DOHH2 (cell line): ENCODE data around the gene ZMYND8.

Experiments
- H3F3A ChIP-seq: fragments of 200-600 bp; sonication (generic), shearing (Covaris generic); 2 replicates; pipeline ENCODE4 v1.6.0; 2016; ENCODE audit warnings: antibody characterized with exemption, mild to moderate bottlenecking; ENCODE audit not compliant: control insufficient read depth, insufficient read depth
- H3K27ac ChIP-seq: fragments of 200-600 bp; sonication (generic); 2 replicates; pipeline ENCODE4 v1.5.1; 2014; ENCODE audit warnings: low read depth, mild to moderate bottlenecking, low read length, moderate library complexity
- H3K27me3 ChIP-seq: fragments of 200-600 bp; sonication (generic); 2 replicates; pipeline ENCODE4 v1.6.1; 2014; ENCODE audit warnings: mild to moderate bottlenecking, low read length, mixed read lengths; ENCODE audit not compliant: control insufficient read depth
- H3K36me3 ChIP-seq: fragments of 200-600 bp; sonication (generic); 2 replicates; pipeline ENCODE4 v1.6.1; 2014; ENCODE audit warnings: mild to moderate bottlenecking, low read length, moderate library complexity, mixed read lengths; ENCODE audit not compliant: control insufficient read depth
- H3K4me1 ChIP-seq: fragments of 200-600 bp; sonication (generic); 2 replicates; pipeline ENCODE4 v1.6.1; 2014; ENCODE audit warnings: mild to moderate bottlenecking, low read length, mixed read lengths; ENCODE audit not compliant: control insufficient read depth
- H3K4me2 ChIP-seq: fragments of 200-600 bp; sonication (generic); 2 replicates; pipeline ENCODE4 v1.6.0; 2014; ENCODE audit warnings: mild to moderate bottlenecking, low read length, moderate library complexity
- H3K4me3 ChIP-seq: fragments of 200-600 bp; sonication (generic); 2 replicates; pipeline ENCODE4 v1.5.1; 2014; ENCODE audit warnings: mild to moderate bottlenecking, low read length, mixed read lengths
- H3K79me2 ChIP-seq: fragments of 200-600 bp; sonication (generic); 2 replicates; pipeline ENCODE4 v1.6.1; 2014; ENCODE audit warnings: mild to moderate bottlenecking, low read length, mixed read lengths; ENCODE audit not compliant: control insufficient read depth
- H3K9me2 ChIP-seq: fragments of 200-600 bp; sonication (generic); replicated peaks from 2 replicates; pipeline ENCODE4 v1.6.1; 2014; ENCODE audit warnings: mild to moderate bottlenecking, low read length, mixed read lengths; ENCODE audit not compliant: control insufficient read depth
- H3K9me3 ChIP-seq: fragments of 200-600 bp; sonication (generic); 2 replicates; pipeline ENCODE4 v1.6.1; 2014; ENCODE audit warnings: antibody characterized with exemption, low read length, mixed read lengths; ENCODE audit not compliant: control insufficient read depth, insufficient read depth
- H4K20me1 ChIP-seq: fragments of 200-600 bp; sonication (generic); 2 replicates; pipeline ENCODE4 v1.6.0; 2014; ENCODE audit warnings: low read depth, mild to moderate bottlenecking, antibody characterized with exemption, low read length, moderate library complexity; ENCODE audit not compliant: control insufficient read depth, insufficient read depth
- CTCF ChIP-seq: fragments of 200-600 bp; sonication (generic); IDR thresholded peaks from one replicate; pipeline ENCODE4 v1.5.1; 2014; ENCODE audit warnings: antibody characterized with exemption, mild to moderate bottlenecking, low read depth, low read length; ENCODE audit not compliant: poor library complexity, severe bottlenecking
- EZH2phosphoT487 ChIP-seq: fragments of 200-600 bp; sonication (generic); IDR thresholded peaks from 2 replicates; pipeline ENCODE4 v1.6.1; 2017; ENCODE audit warnings: borderline replicate concordance, mild to moderate bottlenecking, antibody characterized with exemption, low read length, moderate library complexity, mixed read lengths

Gene ZMYND8

GRCh38 chr20:47275548-47275947, 81.0 kb downstream of the ZMYND8 start:
- no peak overlapping the region for H3K4me3 ChIP-seq
- H3K9me3 ChIP-seq: no peaks in the 10 kb centered on the region
- H4K20me1 ChIP-seq: no peaks in the 10 kb centered on the region
- peaks cover 40% of the 10 kb centered on the region for H3K79me2 ChIP-seq
- H3K27ac ChIP-seq: no peak overlapping the region
- H3K4me2 ChIP-seq: no peak overlapping the region
- no peaks in the 10 kb centered on the region for H3K27me3 ChIP-seq
- TF ChIP-seq CTCF (no peak), EZH2phosphoT487 (no peak)
- H3K9me2 ChIP-seq: no peaks in the 10 kb centered on the region
- peaks cover 77% of the 10 kb centered on the region for H3K36me3 ChIP-seq
- peaks cover 5% of the 10 kb centered on the region for H3F3A ChIP-seq
- H3K4me1 ChIP-seq: peaks cover 7% of the 10 kb centered on the region

GRCh38 chr20:47274401-47275108, 81.9 kb downstream of the ZMYND8 start:
- H3F3A ChIP-seq: peaks cover 5% of the 10 kb centered on the region
- H3K27me3 ChIP-seq: no peaks in the 10 kb centered on the region
- H3K27ac ChIP-seq: no peak overlapping the region
- TF ChIP-seq CTCF: no peak
- no peak for TF ChIP-seq EZH2phosphoT487
- H3K4me1 ChIP-seq: peaks cover 7% of the 10 kb centered on the region
- H3K79me2 ChIP-seq: peaks cover 45% of the 10 kb centered on the region
- no peaks in the 10 kb centered on the region for H3K9me2 ChIP-seq
- H3K9me3 ChIP-seq: no peaks in the 10 kb centered on the region
- no peak overlapping the region for H3K4me3 ChIP-seq
- H3K36me3 ChIP-seq: peaks cover 76% of the 10 kb centered on the region
- H3K4me2 ChIP-seq: no peak overlapping the region
- H4K20me1 ChIP-seq: no peaks in the 10 kb centered on the region

GRCh38 chr20:47273591-47274235, 82.8 kb downstream of the ZMYND8 start:
- no peak overlapping the region for H3K4me2 ChIP-seq
- peaks cover 5% of the 10 kb centered on the region for H3F3A ChIP-seq
- peaks cover 78% of the 10 kb centered on the region for H3K36me3 ChIP-seq
- H3K4me3 ChIP-seq: no peak overlapping the region
- H3K4me1 ChIP-seq: peaks cover 7% of the 10 kb centered on the region
- TF ChIP-seq CTCF (no peak), EZH2phosphoT487 (no peak)
- no peaks in the 10 kb centered on the region for H3K9me2 ChIP-seq
- peaks cover 53% of the 10 kb centered on the region for H3K79me2 ChIP-seq
- no peak overlapping the region for H3K27ac ChIP-seq
- H3K27me3 ChIP-seq: no peaks in the 10 kb centered on the region
- no peaks in the 10 kb centered on the region for H4K20me1 ChIP-seq
- H3K9me3 ChIP-seq: no peaks in the 10 kb centered on the region
